ENCODE data around the gene PLEKHA7. TPM values are rescaled to one million over a fixed set of nuclear protein-coding genes. Genes with fewer than 3 reads are reported as not detected.
A peak's percentile ranks its signal among the peaks of the same experiment; 100 is the strongest.

Gene PLEKHA7
- total RNA-seq, 2 experiments from 2014 or later = 0.13 TPM; not detected in 1

DNA sequence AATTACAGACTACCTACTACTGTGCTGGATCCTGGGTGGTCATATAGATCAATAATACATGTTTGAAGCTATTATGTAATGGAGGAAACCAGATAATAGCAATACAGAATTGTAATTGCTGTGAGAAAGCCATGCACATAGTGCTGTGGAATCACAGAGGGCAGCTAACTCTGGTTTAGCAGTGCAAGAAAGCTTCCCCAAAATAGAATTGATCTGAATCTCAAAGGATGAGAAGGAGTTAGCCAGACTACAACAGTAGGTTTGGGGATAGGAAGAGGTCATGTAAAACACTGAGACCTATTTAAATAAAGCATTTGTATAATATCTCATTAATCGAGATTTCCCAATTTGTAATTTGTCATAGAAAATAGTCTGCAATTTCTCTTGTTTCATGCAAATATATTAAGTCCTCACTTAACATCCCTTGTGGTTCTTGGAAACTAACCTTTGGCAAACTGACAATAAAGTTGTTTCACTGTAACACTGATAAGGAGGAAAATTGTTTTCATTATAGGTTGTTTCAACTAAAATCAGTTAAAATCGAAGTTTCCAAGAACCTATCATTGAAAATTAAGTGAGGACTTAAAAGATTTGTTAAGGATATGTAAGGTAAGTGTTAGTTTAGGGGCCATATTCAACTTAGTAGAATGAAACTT lies 268.1 kb downstream of the PLEKHA7 start:
- Histone ChIP-seq H3K4me2 (ENCODE audit: low read length) (no peak overlapping the region), H3K4me1 (ENCODE audit: insufficient read depth, low read length, poor library complexity, severe bottlenecking) (peaks cover 21% of the 10 kb centered on the region), H3K4me3 (ENCODE audit: low read depth, low read length, poor library complexity, severe bottlenecking) (no peak overlapping the region), H2AFZ (ENCODE audit: low read length) (no peak overlapping the region), H3K27ac (ENCODE audit: low read depth, low read length, poor library complexity, severe bottlenecking) (no peak overlapping the region), H3K9me3 (ENCODE audit: low read length) (peaks cover 3% of the 10 kb centered on the region; the same call in 1 of the 2 replicates), H4K20me1 (ENCODE audit: insufficient read depth, low read length) (peaks cover 23% of the 10 kb centered on the region; the same call in 1 of the 2 replicates), H3K9me2 (ENCODE audit: insufficient read depth, low read length) (no peaks in the 10 kb centered on the region), H3K79me2 (ENCODE audit: insufficient read depth, low read depth, low read length) (peaks cover 76% of the 10 kb centered on the region), H3K36me3 (ENCODE audit: insufficient read depth, low read length) (peaks cover 98% of the 10 kb centered on the region)
- no TSS peak for BruUV-seq (replicated peaks)
- TF ChIP-seq, protein P1, sequence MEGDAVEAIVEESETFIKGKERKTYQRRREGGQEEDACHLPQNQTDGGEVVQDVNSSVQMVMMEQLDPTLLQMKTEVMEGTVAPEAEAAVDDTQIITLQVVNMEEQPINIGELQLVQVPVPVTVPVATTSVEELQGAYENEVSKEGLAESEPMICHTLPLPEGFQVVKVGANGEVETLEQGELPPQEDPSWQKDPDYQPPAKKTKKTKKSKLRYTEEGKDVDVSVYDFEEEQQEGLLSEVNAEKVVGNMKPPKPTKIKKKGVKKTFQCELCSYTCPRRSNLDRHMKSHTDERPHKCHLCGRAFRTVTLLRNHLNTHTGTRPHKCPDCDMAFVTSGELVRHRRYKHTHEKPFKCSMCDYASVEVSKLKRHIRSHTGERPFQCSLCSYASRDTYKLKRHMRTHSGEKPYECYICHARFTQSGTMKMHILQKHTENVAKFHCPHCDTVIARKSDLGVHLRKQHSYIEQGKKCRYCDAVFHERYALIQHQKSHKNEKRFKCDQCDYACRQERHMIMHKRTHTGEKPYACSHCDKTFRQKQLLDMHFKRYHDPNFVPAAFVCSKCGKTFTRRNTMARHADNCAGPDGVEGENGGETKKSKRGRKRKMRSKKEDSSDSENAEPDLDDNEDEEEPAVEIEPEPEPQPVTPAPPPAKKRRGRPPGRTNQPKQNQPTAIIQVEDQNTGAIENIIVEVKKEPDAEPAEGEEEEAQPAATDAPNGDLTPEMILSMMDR (conservative IDR thresholded peaks at IDR 0.05; ENCODE audit: low read length) = no peak
- POLR2A ChIA-PET = interaction anchor here (0.5 kb wide), 1 partner anchor 1878 kb away, joined by 3 read pairs; no protein-coding TSS in a partner anchor
- CTCF ChIA-PET (ENCODE audit: unreplicated experiment) = no interaction called here
- DNase-seq (ENCODE audit: low spot score) = no peak
- intact Hi-C loops (cut with micrococcal nuclease; ENCODE audit: unreplicated experiment) = no loop called here

DNA sequence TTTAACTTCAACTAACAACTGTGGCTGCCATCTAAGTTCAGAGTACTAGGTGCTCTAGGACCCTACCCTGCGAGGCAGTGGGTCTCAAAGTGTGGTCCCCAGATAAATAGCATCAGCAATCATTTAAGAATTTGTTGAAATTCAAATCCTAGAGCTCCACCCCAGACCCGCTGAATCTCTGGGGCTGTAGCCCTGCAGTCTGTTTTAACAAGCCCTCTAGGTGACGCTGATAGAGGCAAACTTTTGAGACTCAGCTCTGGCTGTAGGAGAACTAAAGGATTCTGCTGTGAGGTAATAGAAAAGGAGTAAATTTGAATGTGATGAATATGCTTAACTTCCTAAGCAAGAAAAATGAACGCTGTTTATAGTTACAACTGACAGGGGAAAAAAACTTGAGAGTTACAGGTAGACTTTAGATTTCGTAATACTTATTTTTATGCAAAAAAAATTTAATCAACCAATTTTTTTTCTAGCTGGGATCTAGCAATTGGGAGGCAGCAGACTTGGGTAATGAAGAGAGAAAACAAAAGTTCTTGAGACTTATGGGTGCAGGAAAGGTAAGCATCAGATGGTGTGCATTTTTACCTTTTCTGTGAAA lies 270.0 kb downstream of the PLEKHA7 start:
- ChIA-PET POLR2A (interaction anchor here (1.0 kb wide), 1 partner anchor 18 kb away, joined by 4 read pairs; no protein-coding TSS in a partner anchor), CTCF (ENCODE audit: unreplicated experiment) (no interaction called here)
- Histone ChIP-seq H3K27ac (ENCODE audit: low read depth, low read length, poor library complexity, severe bottlenecking) (no peak overlapping the region), H3K9me2 (ENCODE audit: insufficient read depth, low read length) (no peaks in the 10 kb centered on the region), H3K4me2 (ENCODE audit: low read length) (no peak overlapping the region), H3K9me3 (ENCODE audit: low read length) (peaks cover 3% of the 10 kb centered on the region; the same call in 1 of the 2 replicates), H4K20me1 (ENCODE audit: insufficient read depth, low read length) (peaks cover 27% of the 10 kb centered on the region; the same call in 1 of the 2 replicates), H3K36me3 (ENCODE audit: insufficient read depth, low read length) (peaks cover 93% of the 10 kb centered on the region), H3K79me2 (ENCODE audit: insufficient read depth, low read depth, low read length) (peaks cover 93% of the 10 kb centered on the region), H2AFZ (ENCODE audit: low read length) (no peak overlapping the region), H3K4me1 (ENCODE audit: insufficient read depth, low read length, poor library complexity, severe bottlenecking) (peaks cover 36% of the 10 kb centered on the region), H3K4me3 (ENCODE audit: low read depth, low read length, poor library complexity, severe bottlenecking) (no peak overlapping the region)
- TF ChIP-seq, protein P1 (conservative IDR thresholded peaks at IDR 0.05; ENCODE audit: low read length) = no peak
- no peak for TF ChIP-seq EZH2phosphoT487 (IDR thresholded peaks at IDR 0.05; ENCODE audit: borderline replicate concordance, low read depth, low read length)
- BruUV-seq (replicated peaks) = no TSS peak
- no peak for DNase-seq (ENCODE audit: low spot score)
- intact Hi-C loops (cut with micrococcal nuclease; ENCODE audit: unreplicated experiment) = no loop called here

DNA sequence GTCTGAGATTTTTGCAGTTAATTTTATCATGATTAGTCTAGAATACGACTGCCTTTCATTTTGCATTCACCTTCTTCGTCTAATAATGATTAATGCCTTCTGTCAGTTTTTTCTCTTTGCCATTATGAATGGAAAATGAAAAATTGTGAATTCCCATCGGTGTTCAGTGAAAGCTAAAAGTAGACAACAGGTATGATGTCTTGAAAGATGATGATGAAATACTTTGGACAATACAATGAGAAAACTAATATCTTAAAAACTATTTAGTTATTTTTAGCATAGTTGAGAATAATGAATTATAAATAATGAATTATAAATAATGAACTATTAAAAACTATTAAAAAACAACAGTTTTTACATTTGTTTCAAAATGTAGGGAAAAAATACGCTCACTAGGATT lies 270.7 kb downstream of the PLEKHA7 start:
- peaks cover 36% of the 10 kb centered on the region for H3K4me1 ChIP-seq (ENCODE audit: insufficient read depth, low read length, poor library complexity, severe bottlenecking)
- no peak for DNase-seq (ENCODE audit: low spot score)
- no peaks in the 10 kb centered on the region for H3K9me2 ChIP-seq (ENCODE audit: insufficient read depth, low read length)
- POLR2A ChIA-PET = no interaction called here
- intact Hi-C loops (cut with micrococcal nuclease; ENCODE audit: unreplicated experiment) = no loop called here
- peaks cover 86% of the 10 kb centered on the region for H3K36me3 ChIP-seq (ENCODE audit: insufficient read depth, low read length)
- no peak overlapping the region for H3K27ac ChIP-seq (ENCODE audit: low read depth, low read length, poor library complexity, severe bottlenecking)
- H3K9me3 ChIP-seq (ENCODE audit: low read length) = peaks cover 3% of the 10 kb centered on the region; the same call in 1 of the 2 replicates
- H2AFZ ChIP-seq (ENCODE audit: low read length) = no peak overlapping the region
- CTCF ChIA-PET (ENCODE audit: unreplicated experiment) = no interaction called here
- H4K20me1 ChIP-seq (ENCODE audit: insufficient read depth, low read length) = peaks cover 27% of the 10 kb centered on the region; the same call in 1 of the 2 replicates
- no TSS peak for BruUV-seq (replicated peaks)
- H3K4me3 ChIP-seq (ENCODE audit: low read depth, low read length, poor library complexity, severe bottlenecking) = no peak overlapping the region
- peak overlapping the region; percentile 13; the same call in 1 of the 2 replicates for H3K4me2 ChIP-seq (ENCODE audit: low read length)
- peaks cover 93% of the 10 kb centered on the region for H3K79me2 ChIP-seq (ENCODE audit: insufficient read depth, low read depth, low read length)
- TF ChIP-seq, protein P1 (conservative IDR thresholded peaks at IDR 0.05; ENCODE audit: low read length) = no peak
- TF ChIP-seq EZH2phosphoT487 (IDR thresholded peaks at IDR 0.05; ENCODE audit: borderline replicate concordance, low read depth, low read length) = no peak
